ENCODE results near the gene SYNPR.
"Not testable (repeated sequence)": the region's sequence is repeated elsewhere in the genome, so short reads cannot be mapped to it uniquely, and the experiment has no call there.

Gene SYNPR

DNA sequence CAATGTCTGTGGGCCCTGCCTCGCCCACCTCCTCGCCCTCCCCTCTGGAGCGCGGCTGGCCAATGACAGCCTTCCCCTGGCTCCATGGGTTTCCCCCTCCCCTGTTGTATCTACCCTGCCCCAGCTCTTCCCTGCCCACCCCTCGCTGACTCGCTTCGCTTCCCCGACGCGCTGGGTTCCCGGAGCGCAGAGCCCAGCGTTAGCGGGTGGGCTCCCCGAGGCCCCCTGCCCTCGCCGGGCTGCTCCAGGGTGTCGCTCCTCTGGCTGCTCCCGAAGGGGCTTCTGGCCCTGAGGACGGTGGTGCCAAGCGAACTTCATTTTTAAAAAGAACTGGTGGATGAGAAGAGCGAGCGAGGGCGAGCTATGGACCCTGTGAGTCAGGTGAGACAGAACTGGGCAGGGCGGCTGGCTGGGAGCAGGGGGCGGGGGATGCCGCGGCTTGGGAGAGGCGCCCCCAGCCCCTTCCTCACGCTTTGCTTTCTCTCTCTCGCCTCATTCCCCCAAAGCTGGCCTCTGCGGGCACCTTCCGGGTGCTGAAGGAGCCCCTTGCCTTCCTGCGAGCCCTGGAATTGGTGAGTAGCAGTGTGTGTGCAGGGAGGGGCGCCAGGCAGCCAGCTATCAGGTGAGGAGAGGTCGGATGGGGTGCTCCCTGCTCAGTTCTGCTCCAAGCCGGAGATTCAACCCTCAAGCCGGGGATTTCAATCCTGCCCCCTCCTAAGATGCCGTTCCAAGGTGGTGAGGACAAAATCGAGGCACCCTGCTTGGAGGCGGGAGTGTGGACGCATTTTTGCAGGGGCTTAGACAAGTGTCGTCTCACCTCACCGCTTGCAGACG is at the start of gene SYNPR:
TSS of gene SYNPR (plus strand) at position 138 of the 834 bp plus-strand sequence.
- no peak for DNase-seq

DNA sequence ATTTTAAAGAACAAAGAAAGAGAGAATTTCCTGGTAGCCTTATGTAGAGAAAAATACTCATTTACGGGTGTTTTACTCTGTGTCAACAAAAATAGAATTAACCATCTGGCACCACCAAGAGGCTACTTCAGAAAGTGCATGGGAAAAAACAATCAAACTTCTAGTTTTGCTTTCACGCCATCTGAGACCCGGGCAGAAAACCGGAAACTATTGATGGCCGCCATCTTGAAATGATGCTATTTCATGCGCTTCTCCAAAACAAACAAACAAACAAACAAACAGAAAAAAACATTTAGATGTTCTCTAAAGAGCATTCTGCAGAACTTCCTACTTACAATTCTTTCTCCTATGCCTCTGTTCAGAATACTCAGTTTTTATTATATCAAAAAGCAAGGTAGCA is 49.4 kb upstream of the SYNPR start:
- peak; percentile 36 for DNase-seq

DNA sequence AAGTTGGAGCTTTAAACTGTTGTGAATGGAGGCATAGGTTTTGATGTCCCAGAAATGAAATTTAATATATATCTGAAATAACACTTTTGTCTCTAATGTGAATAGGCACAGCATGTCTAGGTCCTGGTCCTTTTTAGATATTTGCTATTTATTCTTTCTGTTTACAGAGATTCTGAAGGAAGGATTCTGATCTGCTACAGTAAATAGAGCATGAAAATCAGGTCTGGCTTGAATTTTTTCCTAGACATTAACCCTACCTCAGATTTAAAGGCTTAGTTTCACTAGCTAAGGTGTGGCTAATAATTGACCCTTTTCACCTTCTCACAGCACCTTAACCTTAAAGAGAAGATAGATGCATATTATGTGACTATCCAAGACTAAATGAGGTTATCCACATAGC is 48.0 kb upstream of the SYNPR start:
- DNase-seq: no peak

DNA sequence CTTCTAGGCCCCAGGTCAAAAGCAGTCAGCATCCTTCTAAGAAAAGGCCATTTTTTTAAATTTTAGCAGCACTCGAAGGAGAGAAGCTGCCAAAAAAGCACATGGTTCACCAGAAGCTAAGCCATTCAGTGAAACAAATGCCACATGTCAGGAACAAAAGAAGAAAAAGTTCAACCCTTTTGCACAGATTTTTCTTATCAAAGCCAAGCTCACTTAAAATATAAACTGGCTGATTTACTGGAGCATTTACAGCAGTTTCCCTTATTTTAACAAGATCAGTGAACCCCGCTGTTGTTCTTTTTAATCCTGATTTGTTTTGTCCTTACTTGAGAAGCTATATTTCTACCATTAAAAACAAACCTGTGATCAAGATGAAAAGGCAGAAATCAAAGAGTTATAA is 46.5 kb upstream of the SYNPR start:
- no peak for DNase-seq

GRCh38 chr3:63232764-63233396 is 45.2 kb upstream of the SYNPR start:
- no peak for DNase-seq

- DNase-seq: no peak
These were observed 37.7 kb upstream of the SYNPR start for GRCh38 chr3:63240381-63240902.

DNA sequence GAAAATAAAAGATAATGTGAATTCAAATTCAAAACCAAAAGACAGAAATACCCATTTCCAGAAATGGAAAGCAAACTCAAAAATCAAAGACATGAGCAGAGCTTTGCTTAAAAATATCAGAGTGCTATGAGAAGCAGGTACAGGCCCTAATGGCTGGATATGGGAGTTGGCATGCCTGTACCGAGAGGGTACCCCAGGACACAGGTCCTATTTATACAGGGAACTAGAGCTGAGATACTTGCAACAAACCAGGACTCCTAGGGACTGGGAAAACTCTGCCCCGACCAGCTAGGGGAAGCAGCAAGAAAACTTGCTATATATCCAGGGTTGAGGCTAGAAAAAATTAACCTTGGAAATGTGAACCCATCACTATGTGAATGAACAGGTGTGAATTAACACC is 36.0 kb upstream of the SYNPR start:
- no peak for DNase-seq

DNA sequence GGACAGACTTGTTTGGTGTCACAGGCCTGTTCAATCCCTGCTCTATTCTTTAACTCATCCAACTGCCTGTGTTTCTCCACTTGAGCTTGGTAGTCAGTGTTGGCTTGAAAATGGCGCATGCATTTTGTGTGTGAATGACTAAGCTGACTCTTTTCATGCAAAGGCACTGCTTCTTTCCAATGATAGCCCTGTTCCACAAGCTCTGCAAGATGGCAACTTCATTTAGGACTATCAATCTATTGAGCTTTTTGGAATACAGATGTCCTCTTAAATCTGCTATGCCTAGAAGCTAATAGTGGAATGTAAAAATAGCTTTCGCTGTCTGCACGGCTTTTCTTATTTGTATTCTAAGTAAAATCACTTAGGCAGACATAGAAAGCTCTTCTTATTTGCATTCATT is 33.6 kb upstream of the SYNPR start:
- DNase-seq: no peak

DNA sequence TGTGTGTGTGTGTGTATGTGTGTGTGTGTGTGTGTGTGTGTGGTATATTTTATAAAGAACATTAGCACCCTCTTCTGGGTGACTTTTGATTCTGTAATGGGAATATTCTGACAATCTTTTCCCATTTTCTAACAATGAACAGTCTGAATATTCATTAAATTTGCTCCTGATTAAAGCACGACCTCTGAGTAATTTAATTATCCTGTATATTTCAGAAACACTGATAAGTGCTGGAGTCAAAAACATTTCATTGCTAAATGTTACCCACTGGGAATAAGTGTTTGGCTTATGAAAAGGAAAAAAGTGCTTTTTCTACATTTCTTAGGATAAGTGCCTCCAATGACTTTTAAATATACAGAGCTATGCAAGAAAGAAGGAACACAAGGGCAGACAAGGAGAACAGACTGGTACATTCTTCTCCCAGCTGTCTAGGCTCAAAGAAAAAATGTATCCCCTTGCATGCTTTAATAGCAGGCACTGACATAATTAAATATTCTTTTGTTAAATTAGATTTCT is 32.3 kb upstream of the SYNPR start:
- DNase-seq: no peak

DNA sequence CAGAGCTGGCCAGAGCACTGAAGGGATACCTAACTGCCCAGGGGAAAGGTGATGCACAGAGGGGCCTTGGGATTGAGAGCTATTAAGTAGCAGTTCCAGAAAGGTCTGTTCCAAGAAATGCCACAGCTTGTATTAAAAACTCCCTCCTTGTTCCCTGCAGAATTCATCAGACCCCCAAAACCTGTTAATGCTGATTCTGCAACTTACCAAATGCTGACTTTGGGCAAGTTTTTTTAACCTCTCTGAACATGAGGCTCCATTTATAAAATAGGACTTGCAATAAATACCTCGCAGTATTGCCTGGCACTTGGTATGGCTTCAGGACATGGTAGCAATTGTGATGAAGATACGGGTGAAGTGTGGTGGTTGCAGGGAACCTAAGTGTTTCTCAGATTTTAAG is 30.1 kb upstream of the SYNPR start:
- no peak for DNase-seq

DNA sequence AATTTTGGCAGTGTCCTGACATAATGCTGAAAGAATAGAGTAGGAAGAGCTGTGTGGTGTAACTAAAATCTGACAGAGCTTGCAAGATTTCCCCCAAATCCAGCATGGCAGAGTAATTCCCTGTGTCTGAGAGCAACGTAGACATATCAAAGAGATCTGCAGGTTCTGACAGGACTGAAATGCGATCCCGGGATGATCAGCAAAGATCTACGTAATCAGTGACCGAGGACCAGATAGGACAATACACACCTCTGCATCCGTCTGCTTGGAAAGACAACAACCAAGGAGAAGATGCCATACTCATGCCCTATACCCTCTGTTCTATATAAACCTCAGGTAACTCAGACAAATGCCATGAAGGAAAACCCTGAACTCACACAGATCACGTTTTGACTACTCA is 26.6 kb upstream of the SYNPR start:
- no peak for DNase-seq

- DNase-seq: not testable (repeated sequence)
These were observed 22.3 kb upstream of the SYNPR start for GRCh38 chr3:63255819-63256218.

DNA sequence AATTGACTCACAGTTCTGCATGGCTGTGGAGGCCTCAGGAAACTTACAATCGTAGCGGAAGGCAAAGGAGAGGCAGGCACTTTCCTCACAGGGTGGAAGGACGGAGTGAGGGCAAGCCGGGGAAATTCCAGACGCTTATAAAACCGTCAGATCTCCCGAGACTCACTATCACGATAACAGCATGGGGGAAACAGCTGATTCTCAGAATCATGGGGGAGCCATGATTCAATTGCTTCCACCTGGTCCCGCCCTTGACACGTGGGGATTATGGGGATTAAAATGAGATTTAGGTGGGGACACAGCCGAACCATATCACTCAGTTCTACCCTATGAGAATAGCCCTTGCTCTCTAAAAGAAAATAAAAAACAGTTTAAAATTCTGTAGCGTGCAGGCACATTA is 13.4 kb upstream of the SYNPR start:
- DNase-seq: no peak

- DNase-seq: no peak
These were observed 3.7 kb upstream of the SYNPR start for GRCh38 chr3:63274359-63274758.

GRCh38 chr3:63279005-63279841 is 1.1 kb downstream of the SYNPR start:
- DNase-seq: no peak

DNA sequence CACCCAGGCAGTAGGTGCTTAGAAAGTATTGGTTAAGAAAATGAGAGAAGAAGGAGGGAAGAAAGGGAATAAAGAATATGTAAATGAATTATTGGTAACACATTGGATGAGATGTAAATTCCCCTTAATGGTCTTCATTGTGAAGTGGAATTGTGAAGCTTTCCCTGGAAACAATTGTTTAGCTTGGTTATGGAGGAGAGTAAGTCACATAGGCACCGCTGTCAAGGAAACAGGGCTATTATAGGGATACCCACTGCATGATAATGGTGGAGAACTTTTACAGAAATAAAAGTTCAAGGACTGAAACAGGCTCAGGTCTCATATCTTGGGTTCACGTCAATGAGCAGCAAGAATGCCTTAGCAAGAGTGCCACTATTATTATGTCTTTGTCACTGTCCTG is 9.5 kb downstream of the SYNPR start:
- no peak for DNase-seq

- no peak for DNase-seq
These were observed 12.6 kb downstream of the SYNPR start for GRCh38 chr3:63290686-63291085.

DNA sequence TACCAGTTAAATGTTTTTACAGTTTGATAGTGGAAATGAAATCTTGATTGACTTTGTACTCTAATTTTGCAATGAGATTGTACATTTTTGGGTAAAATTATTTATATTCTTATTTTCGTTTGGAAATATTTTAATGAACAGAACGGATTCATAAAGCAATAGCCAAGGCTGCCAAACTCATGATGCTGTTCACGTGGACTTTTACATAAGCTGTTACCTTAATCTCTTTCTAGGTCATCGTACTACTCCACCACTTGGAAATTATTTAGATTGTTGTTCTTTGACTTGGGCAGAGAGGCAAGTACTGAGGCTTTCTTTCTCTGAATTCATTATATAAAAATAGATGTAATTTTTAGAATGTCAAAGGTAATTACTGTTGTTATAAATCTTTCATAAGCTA is 16.2 kb downstream of the SYNPR start:
- no peak for DNase-seq

- DNase-seq: no peak
These were observed 17.2 kb downstream of the SYNPR start for GRCh38 chr3:63295356-63295755.

DNA sequence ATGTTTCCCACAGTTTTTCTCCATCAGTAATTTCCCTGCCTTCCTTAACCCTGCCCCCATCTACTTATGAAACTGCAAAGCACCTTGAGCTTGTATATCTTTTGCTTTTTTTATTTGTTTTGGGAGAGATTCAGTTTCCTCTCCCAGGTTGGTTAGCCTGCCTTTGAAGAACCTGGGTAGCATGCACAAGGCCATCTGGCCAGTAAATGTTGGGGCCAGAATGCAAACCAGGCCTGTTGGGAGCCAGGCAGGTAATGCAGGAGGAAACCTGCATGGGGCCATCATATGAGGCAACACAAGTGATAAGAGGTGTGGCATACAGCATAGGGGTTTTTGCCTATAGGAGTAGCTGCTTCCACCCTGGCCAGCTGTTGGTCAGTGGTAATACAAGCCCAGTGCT is 17.7 kb downstream of the SYNPR start:
- no peak for DNase-seq

- no peak for DNase-seq
These were observed 18.1 kb downstream of the SYNPR start for GRCh38 chr3:63296249-63296648.

DNA sequence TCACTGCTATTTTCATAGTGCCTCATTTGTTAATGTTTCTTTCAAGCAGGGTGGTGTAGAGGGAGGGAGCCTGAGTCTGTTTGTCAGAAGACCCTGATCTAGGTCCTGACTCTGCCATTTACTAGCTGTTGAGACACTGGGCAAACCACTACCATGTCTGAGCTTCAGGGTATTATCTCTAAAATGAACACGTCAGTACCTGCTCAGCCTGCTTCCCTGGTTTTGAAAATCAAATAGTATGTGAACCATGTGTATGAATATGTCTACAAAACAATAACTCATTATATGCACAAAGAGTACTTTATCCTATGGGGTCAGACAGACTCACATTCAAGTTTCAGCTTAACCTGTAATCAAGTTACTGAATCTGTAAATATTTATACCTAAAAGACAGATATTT is 25.1 kb downstream of the SYNPR start:
- DNase-seq: no peak

DNA sequence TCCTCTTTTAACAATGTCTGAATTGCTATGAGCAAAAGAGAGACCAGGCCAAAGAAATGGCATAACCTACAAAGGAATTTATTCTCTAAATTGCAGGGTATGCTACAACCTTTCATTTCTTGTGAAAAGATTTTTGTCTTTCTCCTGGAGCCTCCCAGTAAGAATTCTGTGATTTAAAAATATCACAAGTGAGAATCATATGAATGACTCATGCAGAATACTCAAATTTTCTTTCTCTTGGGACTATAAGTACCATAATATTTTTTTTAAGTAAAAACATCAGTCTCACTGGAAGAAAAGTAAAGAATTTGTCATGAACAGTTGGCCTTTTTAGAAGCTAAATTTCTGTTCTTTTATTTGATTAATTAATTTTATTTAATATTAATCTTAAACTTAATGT is 26.3 kb downstream of the SYNPR start:
- no peak for DNase-seq
